Uterus (tissue), 2 donors: Measurements from ENCODE around the gene PRSS33.

Source experiments
- POLR2A ChIP-seq, 2 donors: fragments of 450-650 bp; IDR thresholded peaks; one replicate each; pipeline ENCODE4 v1.6.1; 2016; ENCODE audit warnings: antibody characterized with exemption in 2 of 2, mild to moderate bottlenecking in 1 of 2, moderate library complexity in 1 of 2
- TF ChIP-seq, protein P1 (sequence below), 4 experiments: fragments of 200-600 bp in 2 of 4; fragments of 450-650 bp in 2 of 4; sonication (generic) in 2 of 4; IDR thresholded peaks; one replicate each; pipeline ENCODE4 v1.5.1; 2016 to 2019; ENCODE audit warnings: antibody characterized with exemption in 4 of 4, mild to moderate bottlenecking in 2 of 4, moderate library complexity in 1 of 4

DNA sequence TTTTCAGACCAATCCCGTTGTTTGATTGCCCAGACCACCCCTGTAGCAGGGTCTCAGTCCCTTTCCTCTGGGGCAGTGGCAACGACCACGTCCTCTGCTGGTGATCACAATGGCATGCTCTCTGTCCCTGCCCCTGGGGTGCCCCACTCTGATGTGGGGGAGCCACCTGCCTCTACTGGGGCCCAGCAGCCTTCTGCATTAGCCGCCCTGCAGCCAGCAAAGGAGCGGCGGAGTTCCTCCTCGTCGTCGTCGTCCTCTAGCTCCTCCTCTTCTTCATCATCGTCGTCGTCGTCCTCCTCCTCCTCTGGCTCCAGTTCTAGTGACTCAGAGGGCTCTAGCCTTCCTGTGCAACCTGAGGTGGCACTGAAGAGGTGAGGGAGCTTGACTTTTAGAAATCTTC is 19.5 kb downstream of the PRSS33 start:
- TF ChIP-seq, protein P1, sequence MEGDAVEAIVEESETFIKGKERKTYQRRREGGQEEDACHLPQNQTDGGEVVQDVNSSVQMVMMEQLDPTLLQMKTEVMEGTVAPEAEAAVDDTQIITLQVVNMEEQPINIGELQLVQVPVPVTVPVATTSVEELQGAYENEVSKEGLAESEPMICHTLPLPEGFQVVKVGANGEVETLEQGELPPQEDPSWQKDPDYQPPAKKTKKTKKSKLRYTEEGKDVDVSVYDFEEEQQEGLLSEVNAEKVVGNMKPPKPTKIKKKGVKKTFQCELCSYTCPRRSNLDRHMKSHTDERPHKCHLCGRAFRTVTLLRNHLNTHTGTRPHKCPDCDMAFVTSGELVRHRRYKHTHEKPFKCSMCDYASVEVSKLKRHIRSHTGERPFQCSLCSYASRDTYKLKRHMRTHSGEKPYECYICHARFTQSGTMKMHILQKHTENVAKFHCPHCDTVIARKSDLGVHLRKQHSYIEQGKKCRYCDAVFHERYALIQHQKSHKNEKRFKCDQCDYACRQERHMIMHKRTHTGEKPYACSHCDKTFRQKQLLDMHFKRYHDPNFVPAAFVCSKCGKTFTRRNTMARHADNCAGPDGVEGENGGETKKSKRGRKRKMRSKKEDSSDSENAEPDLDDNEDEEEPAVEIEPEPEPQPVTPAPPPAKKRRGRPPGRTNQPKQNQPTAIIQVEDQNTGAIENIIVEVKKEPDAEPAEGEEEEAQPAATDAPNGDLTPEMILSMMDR (IDR thresholded peaks at IDR 0.05), result no peak
- no peak for TF ChIP-seq POLR2A (IDR thresholded peaks at IDR 0.05)
